GM12864 (cell line): Measurements from ENCODE around the gene SOX6.

Experiments used
- DNase-seq: peaks from one replicate; pipeline ENCODE4 v3.0.0-alpha.2; 2011; ENCODE audit warnings: low read depth
- H3K4me3 ChIP-seq: 2 replicates; pipeline ENCODE4 v1.5.1; 2011; ENCODE audit warnings: mild to moderate bottlenecking, low read depth, low read length, control low read depth
- CTCF ChIP-seq: IDR thresholded peaks from 2 replicates; pipeline ENCODE4 v1.5.1; 2011; ENCODE audit warnings: low read depth, mild to moderate bottlenecking, moderate library complexity, low read length, control low read depth, inconsistent platforms; ENCODE audit errors: missing control alignments

The SOX6 gene

GRCh38 chr11:16295592-16295991 lies 60.8 kb downstream of the SOX6 start:
- DNase-seq: no peak
- no peak for TF ChIP-seq CTCF
- H3K4me3 ChIP-seq: no peak overlapping the region

- no peak for TF ChIP-seq CTCF
- no peak overlapping the region for H3K4me3 ChIP-seq
- DNase-seq: no peak
Observed at GRCh38 chr11:16293204-16293681, 63.1 kb downstream of the SOX6 start.

GRCh38 chr11:16292167-16292859 lies 64.0 kb downstream of the SOX6 start:
- no peak overlapping the region for H3K4me3 ChIP-seq
- no peak for TF ChIP-seq CTCF
- DNase-seq: no peak

- no peak for DNase-seq
- TF ChIP-seq CTCF: no peak
Observed at GRCh38 chr11:16291729-16292128, 64.6 kb downstream of the SOX6 start.

GRCh38 chr11:16289541-16289940 lies 66.8 kb downstream of the SOX6 start:
- no peak overlapping the region for H3K4me3 ChIP-seq
- no peak for DNase-seq
- no peak for TF ChIP-seq CTCF

More at GRCh38 chr11:16291729-16292128, 64.6 kb downstream of the SOX6 start:
- no peak overlapping the region for H3K4me3 ChIP-seq

- H3K4me3 ChIP-seq: no peak overlapping the region
- DNase-seq: no peak
- no peak for TF ChIP-seq CTCF
Observed at GRCh38 chr11:16287630-16288280, 68.6 kb downstream of the SOX6 start.

- H3K4me3 ChIP-seq: no peak overlapping the region
- DNase-seq: no peak
- no peak for TF ChIP-seq CTCF
Observed at GRCh38 chr11:16286095-16286494, 70.3 kb downstream of the SOX6 start.
